GM21737 (cell line): ENCODE measurements around the gene SENP7.
"Not testable (repeated sequence)": the region's sequence is repeated elsewhere in the genome, so short reads cannot be mapped to it uniquely, and the experiment has no call there.

Source experiments
- ATAC-seq: cut with Tn5 transposase; IDR thresholded peaks from one replicate; pipeline ENCODE4 v1.9.1; 2021; ENCODE audit warnings: mild to moderate bottlenecking, moderate library complexity; ENCODE audit not compliant: unreplicated experiment

Gene SENP7, protein sequence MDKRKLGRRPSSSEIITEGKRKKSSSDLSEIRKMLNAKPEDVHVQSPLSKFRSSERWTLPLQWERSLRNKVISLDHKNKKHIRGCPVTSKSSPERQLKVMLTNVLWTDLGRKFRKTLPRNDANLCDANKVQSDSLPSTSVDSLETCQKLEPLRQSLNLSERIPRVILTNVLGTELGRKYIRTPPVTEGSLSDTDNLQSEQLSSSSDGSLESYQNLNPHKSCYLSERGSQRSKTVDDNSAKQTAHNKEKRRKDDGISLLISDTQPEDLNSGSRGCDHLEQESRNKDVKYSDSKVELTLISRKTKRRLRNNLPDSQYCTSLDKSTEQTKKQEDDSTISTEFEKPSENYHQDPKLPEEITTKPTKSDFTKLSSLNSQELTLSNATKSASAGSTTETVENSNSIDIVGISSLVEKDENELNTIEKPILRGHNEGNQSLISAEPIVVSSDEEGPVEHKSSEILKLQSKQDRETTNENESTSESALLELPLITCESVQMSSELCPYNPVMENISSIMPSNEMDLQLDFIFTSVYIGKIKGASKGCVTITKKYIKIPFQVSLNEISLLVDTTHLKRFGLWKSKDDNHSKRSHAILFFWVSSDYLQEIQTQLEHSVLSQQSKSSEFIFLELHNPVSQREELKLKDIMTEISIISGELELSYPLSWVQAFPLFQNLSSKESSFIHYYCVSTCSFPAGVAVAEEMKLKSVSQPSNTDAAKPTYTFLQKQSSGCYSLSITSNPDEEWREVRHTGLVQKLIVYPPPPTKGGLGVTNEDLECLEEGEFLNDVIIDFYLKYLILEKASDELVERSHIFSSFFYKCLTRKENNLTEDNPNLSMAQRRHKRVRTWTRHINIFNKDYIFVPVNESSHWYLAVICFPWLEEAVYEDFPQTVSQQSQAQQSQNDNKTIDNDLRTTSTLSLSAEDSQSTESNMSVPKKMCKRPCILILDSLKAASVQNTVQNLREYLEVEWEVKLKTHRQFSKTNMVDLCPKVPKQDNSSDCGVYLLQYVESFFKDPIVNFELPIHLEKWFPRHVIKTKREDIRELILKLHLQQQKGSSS

DNA sequence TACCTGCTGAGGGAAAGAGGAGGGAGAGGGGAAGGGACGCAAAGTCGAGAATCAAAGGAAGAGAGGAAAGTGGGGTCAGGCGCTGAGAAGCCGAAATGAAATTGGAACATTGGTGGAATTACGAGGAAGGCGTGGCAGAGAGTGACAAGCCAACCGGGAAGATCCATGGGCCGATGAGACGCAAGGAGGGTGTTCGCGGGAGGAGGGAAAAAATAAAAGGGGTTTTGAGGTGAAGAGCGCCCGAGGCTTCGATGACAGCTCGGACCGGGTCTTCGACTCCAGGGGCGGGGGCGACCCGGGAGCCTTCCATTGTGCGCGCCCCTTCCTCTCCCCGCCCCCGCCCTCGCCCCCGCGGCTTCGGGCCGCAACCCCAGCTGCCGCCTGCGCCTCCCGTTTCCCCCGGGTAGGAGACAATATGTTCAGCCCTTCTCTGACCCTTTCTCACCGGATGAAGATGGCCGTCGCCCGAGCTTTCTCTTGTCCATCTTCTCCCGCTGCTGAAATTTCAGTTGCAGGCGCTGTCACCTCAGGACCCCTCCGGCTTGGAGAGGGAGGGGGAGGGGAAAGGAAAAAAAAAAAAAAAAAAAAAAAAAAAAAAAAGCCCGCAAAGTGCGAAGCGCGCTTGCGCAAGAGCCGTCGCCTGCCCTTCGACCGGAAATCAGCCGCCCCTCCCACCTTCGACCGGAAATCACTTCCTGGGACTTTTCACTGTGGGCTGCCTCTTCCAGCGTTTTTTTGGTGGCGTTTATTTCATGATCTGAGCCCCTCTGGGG lies at the start of gene SENP7:
Gene SENP7 (minus strand): TSS at position 567 of the 773 bp plus-strand sequence. CDS start 82 bp downstream, at position 485.
- peak; percentile 46 for ATAC-seq

DNA sequence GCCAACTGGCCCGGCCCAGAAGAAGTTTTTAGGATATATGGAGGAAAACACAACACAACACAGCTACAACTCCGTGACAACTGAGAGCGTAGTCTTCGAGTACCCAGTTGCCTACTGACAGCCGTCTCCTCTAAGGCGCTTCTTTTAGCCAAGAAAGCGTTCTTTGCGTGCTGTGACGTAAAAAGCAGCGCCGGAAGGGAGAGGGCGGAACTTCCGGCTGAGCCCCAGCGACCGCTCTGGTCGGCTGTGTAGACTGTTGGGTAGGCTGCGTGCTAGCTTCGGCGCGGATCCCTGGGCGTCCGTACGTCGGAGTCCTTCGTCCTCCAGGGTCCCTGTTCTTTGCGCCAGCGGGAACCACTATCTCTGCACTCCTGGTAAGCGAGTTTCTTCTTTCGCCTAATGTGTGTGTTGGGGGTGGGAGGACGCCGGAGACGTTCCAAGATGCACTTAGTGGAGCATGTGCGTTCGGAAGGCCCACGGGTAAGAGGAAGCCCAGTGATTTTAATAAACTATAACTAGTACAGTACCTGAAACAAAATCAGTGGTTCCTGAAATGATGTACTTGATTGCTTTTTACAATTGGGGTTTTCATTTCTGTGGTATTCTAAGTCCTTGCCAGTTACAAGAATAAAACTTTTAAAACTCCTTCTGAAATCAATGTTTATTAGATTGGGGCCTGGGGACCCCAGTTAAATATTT lies 48.8 kb upstream of the SENP7 start, which contains the start of gene TRMT10C:
Gene TRMT10C (plus strand): TSS at position 239 of the 699 bp plus-strand sequence. CDS start 2,914 bp downstream, outside the sequence.
- peak; percentile 100 for ATAC-seq

DNA sequence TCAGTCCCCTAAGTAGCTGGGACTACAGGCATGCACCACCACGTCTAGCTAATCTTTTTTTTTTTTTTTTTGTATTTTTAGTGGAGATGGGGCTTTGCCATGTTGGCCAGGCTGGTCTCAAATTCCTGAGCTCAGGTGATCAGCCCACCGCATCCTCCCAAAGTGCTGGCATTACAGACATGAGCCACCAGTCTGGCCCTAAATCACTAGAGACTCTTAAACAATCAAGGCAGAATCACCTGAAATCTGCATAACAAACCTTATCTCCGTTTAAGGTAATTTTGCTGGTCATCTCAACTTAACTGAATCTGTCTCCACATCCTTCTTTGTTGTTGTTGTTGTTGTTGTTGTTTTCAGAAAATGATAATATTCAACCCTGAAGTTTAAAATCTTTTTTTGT lies 43.1 kb upstream of the SENP7 start:
- no peak for ATAC-seq

GRCh38 chr3:101553381-101553780 lies 40.4 kb upstream of the SENP7 start:
- ATAC-seq, result not testable (repeated sequence)

DNA sequence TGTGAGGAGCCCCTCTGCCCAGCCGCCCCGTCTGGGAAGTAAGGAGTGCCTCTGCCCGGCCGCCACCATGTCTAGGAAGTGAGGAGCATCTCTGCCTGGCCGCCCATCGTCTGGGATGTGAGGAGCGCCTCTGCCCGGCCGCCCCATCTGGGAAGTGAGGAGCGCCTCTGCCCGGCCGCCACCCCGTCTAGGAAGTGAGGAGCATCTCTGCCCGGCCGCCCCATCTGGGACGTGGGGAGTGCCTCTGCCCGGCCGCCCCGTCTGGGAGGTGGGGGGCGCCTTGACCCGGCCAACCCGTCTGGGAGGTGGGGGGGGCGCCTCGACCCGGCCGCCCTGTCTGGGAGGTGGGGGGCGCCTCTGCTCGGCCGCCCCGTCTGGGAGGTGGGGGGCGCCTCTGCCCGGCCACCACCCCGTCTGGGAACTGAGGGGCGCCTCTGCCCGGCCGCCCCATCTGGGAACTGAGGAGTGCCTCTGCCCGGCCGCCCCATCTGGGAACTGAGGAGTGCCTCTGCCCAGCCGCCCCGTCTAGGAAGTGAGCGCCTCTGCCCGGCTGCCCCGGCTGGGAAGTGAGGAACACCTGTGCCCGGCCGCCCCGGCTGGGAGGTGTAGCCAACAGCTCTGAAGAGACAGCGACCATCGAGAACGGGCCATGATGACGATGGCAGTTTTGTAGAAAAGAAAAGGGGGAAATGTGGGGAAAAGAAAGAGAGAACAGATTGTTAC lies 38.5 kb upstream of the SENP7 start:
- not testable (repeated sequence) for ATAC-seq

DNA sequence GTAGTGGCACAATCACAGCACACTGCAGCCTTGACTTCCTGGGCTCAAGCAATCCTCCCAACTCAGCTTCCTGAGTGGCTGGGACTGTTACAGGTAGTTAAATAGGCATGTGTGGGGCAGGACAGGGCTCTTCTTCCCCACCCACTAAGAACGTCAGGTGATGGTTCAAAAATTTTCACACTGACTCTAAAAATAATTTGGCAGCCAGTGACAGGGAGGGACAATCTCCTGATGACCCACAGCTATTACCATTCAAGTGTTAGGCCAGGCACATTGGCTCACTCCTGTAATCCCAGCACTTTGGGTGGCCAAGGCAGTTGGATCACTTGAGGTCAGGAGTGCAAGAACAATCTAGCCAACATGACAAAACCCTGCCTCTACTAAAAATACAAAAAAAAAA lies 36.5 kb upstream of the SENP7 start:
- no peak for ATAC-seq

GRCh38 chr3:101548527-101549105 lies 35.6 kb upstream of the SENP7 start:
- no peak for ATAC-seq

GRCh38 chr3:101544161-101544850 lies 31.3 kb upstream of the SENP7 start:
- ATAC-seq, result no peak

DNA sequence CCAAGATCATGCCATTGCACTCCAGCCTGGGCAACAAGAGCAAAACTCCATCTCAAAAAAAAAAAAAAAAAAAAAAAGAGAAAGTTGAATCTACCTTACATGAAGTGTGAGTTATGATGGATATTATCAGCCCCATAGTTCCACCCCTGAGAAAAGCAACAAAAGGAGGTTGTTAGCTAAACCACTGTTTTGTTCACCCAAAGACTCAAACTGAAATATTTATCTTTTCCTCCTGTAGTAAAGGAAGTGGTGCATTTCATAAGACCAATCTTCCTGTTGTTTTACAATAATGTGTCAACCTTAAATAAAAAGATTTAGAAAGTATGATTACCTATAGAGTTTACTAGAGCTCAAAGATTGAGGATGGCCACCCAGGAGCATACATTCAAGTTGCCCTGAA lies 29.9 kb upstream of the SENP7 start:
- no peak for ATAC-seq

- not testable (repeated sequence) for ATAC-seq
Observed at GRCh38 chr3:101536955-101537354, 23.9 kb upstream of the SENP7 start.

GRCh38 chr3:101536266-101536665 lies 23.3 kb upstream of the SENP7 start:
- ATAC-seq, result no peak

DNA sequence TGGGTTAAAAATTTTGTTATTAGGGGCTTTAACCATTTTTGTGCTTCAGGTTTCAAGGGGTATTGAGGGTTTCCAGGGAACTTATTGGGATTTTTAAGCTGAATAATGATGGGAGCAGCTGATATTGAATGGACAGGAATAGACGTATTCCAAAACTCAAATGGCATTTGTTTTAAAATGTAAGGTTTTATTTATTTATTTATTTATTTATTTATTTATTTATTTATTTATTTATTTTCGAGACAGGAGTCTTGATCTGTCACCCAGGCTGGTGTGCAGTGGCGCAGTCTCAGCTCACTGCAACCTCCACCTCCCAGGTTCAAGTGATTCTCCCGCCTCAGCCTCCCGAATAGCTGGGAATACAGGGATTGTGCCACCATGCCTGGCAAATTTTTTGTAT lies 22.2 kb upstream of the SENP7 start:
- no peak for ATAC-seq

GRCh38 chr3:101533603-101533968 lies 20.6 kb upstream of the SENP7 start:
- ATAC-seq, result no peak

DNA sequence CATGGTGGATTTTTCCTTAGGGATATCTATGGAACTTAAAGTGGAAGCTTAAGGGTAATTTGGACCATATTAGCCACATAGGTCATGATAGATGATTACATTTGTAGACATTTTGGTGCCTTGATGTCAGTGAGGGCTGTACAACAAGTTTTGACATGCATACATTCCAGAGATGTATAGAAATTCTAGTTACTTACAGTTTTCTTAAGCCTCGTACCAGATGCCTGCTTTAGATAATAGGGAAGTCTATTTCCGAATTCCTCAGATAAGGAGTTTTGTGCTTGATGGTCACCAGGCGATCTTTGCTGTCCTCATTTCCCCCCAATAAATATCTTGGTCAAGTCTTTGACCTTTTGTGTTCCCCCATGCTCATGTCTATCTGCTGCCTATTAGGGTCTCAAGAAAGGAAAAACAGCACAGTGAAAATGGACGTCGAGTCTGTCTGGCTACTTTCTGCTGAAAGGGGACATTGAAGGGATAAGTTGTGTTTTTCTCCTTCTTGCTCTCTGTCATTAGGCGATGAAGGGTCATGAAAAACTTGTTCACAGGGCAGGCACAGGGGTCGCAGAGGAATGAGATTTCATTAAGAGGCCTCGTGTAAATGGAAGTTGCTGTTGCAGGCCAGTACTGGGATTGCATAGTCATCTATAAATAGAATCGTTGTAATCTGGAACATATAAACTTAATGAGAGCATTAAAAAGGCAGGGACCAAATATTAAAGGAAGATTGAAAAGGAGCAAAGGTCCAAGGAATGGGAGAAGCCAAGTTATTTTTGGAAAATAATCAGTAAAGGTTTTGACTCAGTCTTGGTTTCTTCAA lies 20.0 kb upstream of the SENP7 start:
- no peak for ATAC-seq

GRCh38 chr3:101531473-101532086 lies 18.6 kb upstream of the SENP7 start:
- no peak for ATAC-seq

GRCh38 chr3:101530686-101531047 lies 17.7 kb upstream of the SENP7 start:
- ATAC-seq, result no peak
